ENCODE measurements around the gene TBX10.
A peak's percentile ranks its signal among the peaks of the same experiment; 100 is the strongest.
"Not testable (repeated sequence)": the region's sequence is repeated elsewhere in the genome, so short reads cannot be mapped to it uniquely, and the experiment has no call there.

TBX10 gene

DNA sequence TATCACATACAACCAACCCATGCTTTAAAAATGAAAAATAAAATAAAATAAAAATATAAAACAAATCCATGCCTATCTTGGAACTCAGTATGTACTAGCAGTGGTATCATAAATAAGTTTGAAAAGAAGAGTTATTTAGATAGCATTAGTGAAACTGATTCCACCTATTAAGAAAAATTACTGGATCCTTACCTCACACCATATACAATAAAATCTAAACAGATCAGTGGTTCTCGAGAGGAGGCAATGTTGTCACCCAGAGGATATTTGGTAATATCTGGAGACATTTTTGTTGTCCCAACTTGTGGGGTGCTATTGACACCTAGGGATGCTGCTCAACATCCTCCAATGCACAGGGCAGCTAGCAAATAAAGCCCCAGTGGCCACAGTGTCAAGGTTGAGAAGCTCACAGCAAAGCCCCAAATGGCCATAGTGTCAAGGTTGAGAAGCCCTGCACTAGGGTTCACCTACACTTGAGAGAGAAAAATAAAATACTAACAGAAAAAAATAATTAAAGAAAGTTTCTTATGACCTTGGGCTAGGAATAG, 42.7 kb downstream of the TBX10 start:
- DNase-seq: no peak

DNA sequence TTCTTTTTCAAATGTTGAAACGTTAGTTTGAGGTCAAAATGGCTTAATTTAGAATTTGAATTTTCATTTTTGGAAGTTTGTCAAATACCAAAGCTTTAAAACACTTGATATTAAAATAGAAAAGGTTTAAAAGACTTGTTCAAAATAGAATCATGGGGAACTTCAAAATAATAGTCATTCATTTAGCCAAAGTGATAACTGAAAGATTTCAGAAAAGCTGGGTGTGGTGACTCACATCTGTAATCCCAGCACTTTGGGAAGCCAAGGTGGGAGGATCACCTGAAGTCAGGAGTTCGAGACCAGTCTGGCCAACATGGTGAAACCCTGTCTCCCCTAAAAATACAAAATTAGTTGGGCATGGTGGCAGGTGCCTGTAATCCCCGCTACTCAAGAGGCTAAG, 45.1 kb downstream of the TBX10 start:
- no peak for DNase-seq

DNA sequence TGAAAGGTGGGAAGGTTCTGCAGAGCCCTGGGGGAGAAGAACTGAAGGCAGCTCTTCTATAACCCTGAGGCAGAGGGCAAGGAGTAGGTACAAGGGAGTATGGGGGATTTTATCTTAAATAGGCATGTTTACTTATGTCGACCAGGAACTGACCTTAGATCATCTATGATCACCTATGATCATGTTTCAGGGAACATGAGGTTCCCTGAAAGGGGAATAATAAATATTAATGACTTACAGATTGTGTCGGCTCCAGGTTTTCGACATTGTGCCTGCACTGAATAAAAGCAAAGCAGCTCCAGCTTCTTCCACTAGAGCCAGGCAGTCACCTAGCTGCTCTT, 46.0 kb downstream of the TBX10 start:
- no peak for DNase-seq

DNA sequence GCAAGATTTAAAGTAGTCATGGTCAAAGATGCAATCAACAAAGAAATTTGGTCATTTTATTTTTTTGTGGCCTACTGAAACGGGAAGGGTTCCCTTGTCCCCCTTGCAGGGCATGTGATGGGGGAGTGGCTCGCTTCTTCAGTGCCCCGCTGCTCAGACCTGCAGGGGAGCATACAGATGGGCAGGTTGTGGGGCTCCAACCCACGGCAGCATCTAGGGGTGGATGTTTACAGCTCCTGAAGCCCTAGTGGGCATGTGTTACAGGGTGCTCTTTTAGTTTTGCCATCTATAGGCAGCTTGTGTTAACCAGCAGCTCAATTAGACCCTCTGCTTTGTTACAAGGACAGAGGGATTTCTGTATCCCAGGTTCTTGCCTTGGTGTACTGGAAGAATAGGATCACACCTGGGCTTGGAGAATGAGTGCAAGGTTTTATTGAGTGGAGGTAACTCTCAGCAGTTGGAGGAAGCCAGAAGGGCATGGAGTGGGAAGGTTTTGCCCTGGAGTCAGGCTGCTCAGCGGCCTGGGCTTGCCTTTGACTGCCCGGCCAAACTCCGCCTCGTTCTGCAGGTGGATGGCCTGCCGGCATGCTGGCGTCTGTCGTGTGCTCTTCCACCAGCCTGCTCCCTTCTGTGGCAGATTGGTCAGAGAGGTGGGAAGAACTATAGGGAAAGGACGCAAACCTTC, 46.5 kb downstream of the TBX10 start:
- DNase-seq: no peak

DNA sequence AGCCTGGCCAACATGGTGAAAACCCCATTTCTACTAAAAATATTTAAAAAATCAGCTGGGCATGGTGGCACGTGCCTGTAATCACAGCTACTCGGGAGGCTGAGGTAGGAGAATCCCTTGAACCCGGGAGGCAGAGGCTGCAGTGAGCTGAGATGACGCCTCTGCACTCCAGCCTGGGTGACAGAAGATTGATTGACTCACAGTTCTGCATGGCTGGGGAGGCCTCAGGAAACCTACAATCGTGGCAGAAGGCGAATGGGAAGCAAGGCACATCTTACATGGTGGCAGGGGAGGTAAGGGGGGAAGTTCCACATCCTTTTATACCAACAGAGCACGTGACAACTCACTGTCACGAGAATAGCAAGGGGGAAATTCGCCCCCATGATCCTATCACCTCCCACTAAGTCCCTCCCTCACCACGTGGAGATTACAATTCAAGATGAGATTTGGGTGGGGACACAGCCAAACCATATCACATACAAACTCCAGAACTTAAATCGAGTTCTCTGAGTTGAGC, 50.6 kb downstream of the TBX10 start:
- not testable (repeated sequence) for DNase-seq

DNA sequence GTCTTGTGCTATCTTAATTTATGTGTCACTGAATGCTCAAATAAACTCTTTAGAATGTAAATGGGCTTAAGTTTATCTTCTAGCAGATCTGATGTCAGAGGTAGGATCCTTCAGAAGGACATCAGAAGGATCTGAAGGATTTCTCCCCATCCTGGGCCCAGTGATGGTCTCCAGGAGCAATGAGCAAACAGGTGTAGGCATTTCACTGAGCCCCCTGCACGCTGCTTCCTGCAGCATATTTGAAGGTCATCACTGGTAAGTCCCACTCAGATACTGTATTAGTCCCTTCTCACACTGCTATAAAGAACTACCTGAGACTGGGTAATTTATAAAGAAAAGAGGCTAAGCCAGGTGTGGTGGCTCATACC, 51.4 kb downstream of the TBX10 start:
- DNase-seq: no peak

DNA sequence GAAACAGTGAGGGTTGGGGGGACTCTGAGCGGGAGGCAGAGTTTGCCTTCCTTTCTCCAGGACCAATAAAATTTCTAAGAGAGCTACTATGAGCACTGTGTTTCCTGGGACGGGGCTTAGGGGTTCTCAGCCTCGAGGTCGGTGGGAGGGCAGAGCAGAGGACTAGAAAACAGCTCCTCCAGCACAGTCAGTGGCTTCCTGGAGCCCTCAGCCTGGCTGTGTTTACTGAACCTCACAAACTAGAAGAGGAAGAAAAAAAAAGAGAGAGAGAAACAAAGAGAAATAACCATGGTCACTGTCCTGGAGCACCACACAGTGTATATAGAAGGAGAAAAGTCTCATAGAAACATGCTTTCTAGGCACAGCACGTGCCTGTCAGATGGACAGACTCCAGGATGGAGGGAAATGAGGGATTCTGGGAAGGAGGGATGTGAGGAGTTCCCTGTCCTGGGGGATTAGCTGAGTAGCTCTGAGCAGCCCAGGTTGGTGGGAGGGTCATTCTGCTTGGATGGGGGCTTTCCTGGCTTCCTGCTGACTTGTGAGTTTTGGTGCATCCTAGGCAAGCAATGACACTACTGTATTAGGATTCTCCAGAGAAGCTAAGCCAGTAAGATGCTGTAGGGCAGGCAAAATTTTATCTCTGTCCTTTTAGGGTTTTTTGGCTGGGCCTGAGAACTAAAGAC, 52.9 kb downstream of the TBX10 start:
- no peak for DNase-seq

DNA sequence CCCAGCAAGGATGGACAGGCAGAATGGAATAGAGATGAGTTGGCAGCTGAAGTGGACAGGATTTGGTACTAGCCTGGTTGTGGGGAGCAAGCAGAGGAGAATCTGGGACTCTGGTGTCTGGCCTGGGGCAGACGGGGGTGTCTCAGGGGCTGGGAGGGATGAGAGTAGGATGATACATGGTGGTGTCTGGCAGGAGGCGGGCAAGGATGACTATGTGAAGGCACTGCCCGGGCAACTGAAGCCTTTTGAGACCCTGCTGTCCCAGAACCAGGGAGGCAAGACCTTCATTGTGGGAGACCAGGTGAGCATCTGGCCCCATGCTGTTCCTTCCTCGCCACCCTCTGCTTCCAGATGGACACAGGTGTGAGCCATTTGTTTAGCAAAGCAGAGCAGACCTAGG, 53.7 kb downstream of the TBX10 start:
- DNase-seq: no peak

DNA sequence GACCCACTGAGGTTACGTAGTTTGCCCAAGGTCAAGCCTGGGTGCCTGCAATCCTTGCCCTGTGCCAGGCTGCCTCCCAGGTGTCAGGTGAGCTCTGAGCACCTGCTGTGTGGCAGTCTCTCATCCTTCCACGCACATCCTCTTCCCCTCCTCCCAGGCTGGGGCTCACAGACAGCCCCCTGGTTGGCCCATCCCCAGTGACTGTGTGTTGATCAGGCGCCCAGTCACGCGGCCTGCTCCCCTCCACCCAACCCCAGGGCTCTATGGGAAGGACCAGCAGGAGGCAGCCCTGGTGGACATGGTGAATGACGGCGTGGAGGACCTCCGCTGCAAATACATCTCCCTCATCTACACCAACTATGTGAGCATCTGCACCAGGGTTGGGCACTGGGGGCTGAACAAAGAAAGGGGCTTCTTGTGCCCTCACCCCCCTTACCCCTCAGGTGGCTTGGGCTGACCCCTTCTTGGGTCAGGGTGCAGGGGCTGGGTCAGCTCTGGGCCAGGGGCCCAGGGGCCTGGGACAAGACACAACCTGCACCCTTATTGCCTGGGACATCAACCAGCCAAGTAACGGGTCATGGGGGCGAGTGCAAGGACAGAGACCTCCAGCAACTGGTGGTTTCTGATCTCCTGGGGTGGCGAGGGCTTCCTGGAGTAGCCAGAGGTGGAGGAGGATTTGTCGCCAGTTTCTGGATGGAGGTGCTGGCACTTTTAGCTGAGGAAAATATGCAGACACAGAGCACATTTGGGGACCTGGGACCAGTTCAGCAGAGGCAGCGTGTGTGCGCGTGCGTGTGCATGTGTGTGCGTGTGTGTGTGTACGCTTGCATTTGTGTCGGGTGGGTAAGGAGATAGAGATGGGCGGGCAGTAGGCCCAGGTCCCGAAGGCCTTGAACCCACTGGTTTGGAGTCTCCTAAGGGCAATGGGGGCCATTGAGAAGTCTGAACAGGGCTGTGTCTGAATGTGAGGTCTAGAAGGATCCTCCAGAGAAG, 54.4 kb downstream of the TBX10 start:
- DNase-seq: no peak

DNA sequence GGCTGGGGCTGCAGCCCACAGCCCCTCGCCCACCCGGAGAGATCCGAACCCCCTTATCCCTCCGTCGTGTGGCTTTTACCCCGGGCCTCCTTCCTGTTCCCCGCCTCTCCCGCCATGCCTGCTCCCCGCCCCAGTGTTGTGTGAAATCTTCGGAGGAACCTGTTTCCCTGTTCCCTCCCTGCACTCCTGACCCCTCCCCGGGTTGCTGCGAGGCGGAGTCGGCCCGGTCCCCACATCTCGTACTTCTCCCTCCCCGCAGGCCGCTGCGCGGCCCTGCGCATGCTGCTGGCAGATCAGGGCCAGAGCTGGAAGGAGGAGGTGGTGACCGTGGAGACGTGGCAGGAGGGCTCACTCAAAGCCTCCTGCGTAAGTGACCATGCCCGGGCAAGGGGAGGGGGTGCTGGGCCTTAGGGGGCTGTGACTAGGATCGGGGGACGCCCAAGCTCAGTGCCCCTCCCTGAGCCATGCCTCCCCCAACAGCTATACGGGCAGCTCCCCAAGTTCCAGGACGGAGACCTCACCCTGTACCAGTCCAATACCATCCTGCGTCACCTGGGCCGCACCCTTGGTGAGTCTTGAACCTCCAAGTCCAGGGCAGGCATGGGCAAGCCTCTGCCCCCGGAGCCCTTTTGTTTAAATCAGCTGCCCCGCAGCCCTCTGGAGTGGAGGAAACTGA, 55.2 kb downstream of the TBX10 start:
- DNase-seq: no peak

DNA sequence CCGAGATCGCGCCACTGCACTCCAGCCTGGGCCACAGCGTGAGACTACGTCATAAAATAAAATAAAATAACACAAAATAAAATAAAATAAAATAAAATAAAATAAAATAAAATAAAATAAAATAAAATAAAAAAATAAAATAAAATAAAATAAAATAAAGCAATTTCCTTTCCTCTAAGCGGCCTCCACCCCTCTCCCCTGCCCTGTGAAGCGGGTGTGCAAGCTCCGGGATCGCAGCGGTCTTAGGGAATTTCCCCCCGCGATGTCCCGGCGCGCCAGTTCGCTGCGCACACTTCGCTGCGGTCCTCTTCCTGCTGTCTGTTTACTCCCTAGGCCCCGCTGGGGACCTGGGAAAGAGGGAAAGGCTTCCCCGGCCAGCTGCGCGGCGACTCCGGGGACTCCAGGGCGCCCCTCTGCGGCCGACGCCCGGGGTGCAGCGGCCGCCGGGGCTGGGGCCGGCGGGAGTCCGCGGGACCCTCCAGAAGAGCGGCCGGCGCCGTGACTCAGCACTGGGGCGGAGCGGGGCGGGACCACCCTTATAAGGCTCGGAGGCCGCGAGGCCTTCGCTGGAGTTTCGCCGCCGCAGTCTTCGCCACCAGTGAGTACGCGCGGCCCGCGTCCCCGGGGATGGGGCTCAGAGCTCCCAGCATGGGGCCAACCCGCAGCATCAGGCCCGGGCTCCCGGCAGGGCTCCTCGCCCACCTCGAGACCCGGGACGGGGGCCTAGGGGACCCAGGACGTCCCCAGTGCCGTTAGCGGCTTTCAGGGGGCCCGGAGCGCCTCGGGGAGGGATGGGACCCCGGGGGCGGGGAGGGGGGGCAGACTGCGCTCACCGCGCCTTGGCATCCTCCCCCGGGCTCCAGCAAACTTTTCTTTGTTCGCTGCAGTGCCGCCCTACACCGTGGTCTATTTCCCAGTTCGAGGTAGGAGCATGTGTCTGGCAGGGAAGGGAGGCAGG, 56.0 kb downstream of the TBX10 start, which contains the start of gene GSTP1:
GSTP1 (plus strand) TSS at position 566 of the 958 bp plus-strand sequence; CDS start at position 598, 32 bp downstream.
- peak; percentile 14 for DNase-seq

DNA sequence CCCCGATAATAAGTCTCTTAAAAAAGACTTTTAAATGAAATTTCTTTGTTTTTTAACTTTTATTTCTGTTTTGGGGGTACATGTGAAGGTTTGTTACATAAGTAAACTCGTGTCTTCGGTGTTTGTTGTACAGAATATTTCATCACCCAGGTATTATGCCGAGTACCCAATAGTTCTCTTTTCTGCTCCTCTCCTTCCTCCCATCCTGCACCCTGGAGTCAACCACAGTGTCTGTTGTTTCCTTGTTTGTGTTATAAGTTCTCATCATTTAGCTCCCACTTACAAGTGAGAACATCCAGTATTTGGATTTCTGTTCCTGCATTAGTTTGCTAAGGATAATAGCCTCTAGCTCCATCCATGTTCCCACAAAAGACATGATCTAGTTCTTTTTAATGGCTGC, 57.6 kb downstream of the TBX10 start:
- no peak for DNase-seq

DNA sequence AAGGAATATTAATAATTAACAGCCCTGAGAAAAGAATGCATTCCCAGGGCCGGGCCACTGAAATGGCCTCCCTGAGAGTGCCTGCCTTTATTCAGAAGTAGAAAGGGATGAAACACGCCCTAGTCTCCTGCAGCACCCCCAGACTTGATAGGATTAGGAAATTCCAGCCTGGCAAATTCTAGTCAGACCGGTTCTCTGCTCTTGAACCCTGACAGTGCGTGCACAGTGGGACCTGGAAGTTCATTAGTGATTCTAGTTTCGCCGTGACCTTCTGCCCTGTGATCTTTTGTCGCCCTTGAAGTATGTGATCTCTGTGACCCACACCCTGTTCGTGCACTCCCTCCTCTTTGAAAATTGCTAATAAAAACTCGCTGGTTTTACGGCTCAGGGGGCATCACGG, 58.1 kb downstream of the TBX10 start:
- no peak for DNase-seq
